Uterus (tissue), 4 donors: Measurements from ENCODE around the gene TXNRD2. TPM values are rescaled to one million over a fixed set of nuclear protein-coding genes. Genes with fewer than 3 reads are reported as not detected.
"Not testable (repeated sequence)": the region's sequence is repeated elsewhere in the genome, so short reads cannot be mapped to it uniquely, and the experiment has no call there.

Experiments used
- DNase-seq, 2 donors: peaks; one replicate each; pipeline ENCODE4 v3.0.0-alpha.2; 2019 to 2020
- H3K27ac ChIP-seq, 2 donors: fragments of 200-600 bp; sonication (generic); 1 replicate in 1 of 2; 2 replicates in 1 of 2; pipeline ENCODE4 v1.5.1; 2016 to 2018
- H3K27me3 ChIP-seq, 2 donors: fragments of 200-600 bp; sonication (generic); one replicate each; pipeline ENCODE4 v1.5.1; 2018 to 2019; ENCODE audit warnings: control low read depth in 1 of 2
- H3K36me3 ChIP-seq, 2 donors: fragments of 200-600 bp; sonication (generic); one replicate each; pipeline ENCODE4 v1.5.1; 2019; ENCODE audit warnings: control low read depth in 1 of 2
- H3K4me1 ChIP-seq, 2 donors: fragments of 200-600 bp; sonication (generic); one replicate each; pipeline ENCODE4 v1.5.1; 2018 to 2019; ENCODE audit warnings: control low read depth in 1 of 2
- H3K4me3 ChIP-seq, 2 donors: fragments of 200-600 bp; sonication (generic); 1 replicate in 1 of 2; 2 replicates in 1 of 2; pipeline ENCODE4 v1.5.1; 2018 to 2019; ENCODE audit warnings: mild to moderate bottlenecking in 1 of 2
- H3K9me3 ChIP-seq, 2 donors: fragments of 200-600 bp; sonication (generic); one replicate each; pipeline ENCODE4 v1.5.1; 2019; ENCODE audit warnings: control low read depth in 1 of 2
- CTCF ChIP-seq, 4 experiments: fragments of 200-600 bp in 2 of 4; fragments of 450-650 bp in 2 of 4; sonication (generic) in 2 of 4; IDR thresholded peaks; one replicate each; pipeline ENCODE4 v1.5.1; 2016 to 2019; ENCODE audit warnings: antibody characterized with exemption in 4 of 4, mild to moderate bottlenecking in 2 of 4, moderate library complexity in 1 of 4
- POLR2A ChIP-seq, 2 donors: fragments of 450-650 bp; IDR thresholded peaks; one replicate each; pipeline ENCODE4 v1.6.1; 2016; ENCODE audit warnings: antibody characterized with exemption in 2 of 2, mild to moderate bottlenecking in 1 of 2, moderate library complexity in 1 of 2
- intact Hi-C: fragments of 100-400 bp; cut with DNase I; formaldehyde crosslinking; loops from one replicate; pipeline ENCODE4 v1.15.1; 2023; ENCODE audit warnings: low total_unique reads
- total RNA-seq, 4 donors: library from RNA; depleted of rRNA in 3 of 4; stranded (reverse); fragments of >200 nt in 3 of 4; gene quantifications; one replicate each; pipeline versions ENCODE4 v1.1.0 to v1.2.4, GENCODE V29; 2014 to 2023
- donor health status: DM: yes; HTN: yes; CAD: no.

TXNRD2 gene
- total RNA-seq, 4 donors from 2014 or later = 14.7 to 48.9 (median 25.6) TPM

- Histone ChIP-seq H3K4me1 (peaks cover 0 to 13% of the 10 kb centered on the region in 2 donors), H3K9me3 (no peaks in the 10 kb centered on the region), H3K4me3 (no peak overlapping the region), H3K36me3 (no peaks in the 10 kb centered on the region), H3K27me3 (no peaks in the 10 kb centered on the region), H3K27ac (no peak overlapping the region)
- intact Hi-C loops = no loop called here
- no peak for DNase-seq
- TF ChIP-seq CTCF (IDR thresholded peaks at IDR 0.05) (no peak), POLR2A (IDR thresholded peaks at IDR 0.05) (no peak)
Measured at GRCh38 chr22:19884954-19885751, 56.5 kb downstream of the TXNRD2 start.

- Histone ChIP-seq H3K36me3 (no peaks in the 10 kb centered on the region), H3K4me3 (no peak overlapping the region)
Measured at GRCh38 chr22:19884161-19884953, 57.3 kb downstream of the TXNRD2 start.

GRCh38 chr22:19883446-19883845, 58.2 kb downstream of the TXNRD2 start:
- H3K4me3 ChIP-seq, H3K27ac ChIP-seq, intact Hi-C loops, H3K27me3 ChIP-seq, H3K36me3 ChIP-seq, H3K9me3 ChIP-seq: not testable (repeated sequence)
- DNase-seq = peak in 1 of 2 donors; percentile 1
- H3K4me1 ChIP-seq = peaks cover 0 to 13% of the 10 kb centered on the region in 2 donors

More at GRCh38 chr22:19884161-19884953, 57.3 kb downstream of the TXNRD2 start:
- TF ChIP-seq POLR2A (IDR thresholded peaks at IDR 0.05) (no peak), CTCF (IDR thresholded peaks at IDR 0.05) (no peak)
- intact Hi-C loops = no loop called here
- Histone ChIP-seq H3K9me3 (no peaks in the 10 kb centered on the region), H3K27me3 (no peaks in the 10 kb centered on the region), H3K27ac (no peak overlapping the region), H3K4me1 (peaks cover 0 to 13% of the 10 kb centered on the region in 2 donors)
- DNase-seq = peak; percentile 11 to 20

GRCh38 chr22:19882446-19883381, 58.9 kb downstream of the TXNRD2 start:
- DNase-seq = peak; percentile 9 to 13
- H3K4me1 ChIP-seq = peaks cover 0 to 13% of the 10 kb centered on the region in 2 donors
- H3K27me3 ChIP-seq = no peaks in the 10 kb centered on the region
- H3K36me3 ChIP-seq = no peaks in the 10 kb centered on the region
- intact Hi-C loops = no loop called here
- H3K4me3 ChIP-seq = no peak overlapping the region
- H3K27ac ChIP-seq = no peak overlapping the region
- no peak for TF ChIP-seq CTCF (IDR thresholded peaks at IDR 0.05)
- no peak for TF ChIP-seq POLR2A (IDR thresholded peaks at IDR 0.05)
- no peaks in the 10 kb centered on the region for H3K9me3 ChIP-seq
